ENCODE measurements around the gene KRT24. TPM values are rescaled to one million over a fixed set of nuclear protein-coding genes. Genes with fewer than 3 reads are reported as not detected.

Gene KRT24
- total RNA-seq, 4 donors from 2014 or later = not detected

- DNase-seq (ENCODE audit: low spot score) = no peak
- TF ChIP-seq CTCF (IDR thresholded peaks at IDR 0.05) = no peak
- no peak for ATAC-seq (ENCODE audit: low FRiP score)
These were observed 6.9 kb downstream of the KRT24 start for GRCh38 chr17:40696651-40697072.

- no peak for ATAC-seq (ENCODE audit: low FRiP score)
- DNase-seq (ENCODE audit: low spot score) = no peak
- TF ChIP-seq CTCF (IDR thresholded peaks at IDR 0.05) = no peak
These were observed 7.6 kb downstream of the KRT24 start for GRCh38 chr17:40695874-40696472.

GRCh38 chr17:40694584-40694983 lies 9.0 kb downstream of the KRT24 start:
- DNase-seq (ENCODE audit: low spot score) = no peak
- no peak for ATAC-seq (ENCODE audit: low FRiP score)
- TF ChIP-seq CTCF (IDR thresholded peaks at IDR 0.05) = no peak

- ATAC-seq (ENCODE audit: low FRiP score) = no peak
These were observed 16.4 kb downstream of the KRT24 start for GRCh38 chr17:40687106-40687505.

GRCh38 chr17:40686192-40686591 lies 17.4 kb downstream of the KRT24 start:
- no peak for DNase-seq (ENCODE audit: low spot score)
- TF ChIP-seq CTCF (IDR thresholded peaks at IDR 0.05) = no peak
- no peak for ATAC-seq (ENCODE audit: low FRiP score)

More at GRCh38 chr17:40687106-40687505, 16.4 kb downstream of the KRT24 start:
- DNase-seq (ENCODE audit: low spot score) = no peak
- TF ChIP-seq CTCF (IDR thresholded peaks at IDR 0.05) = no peak

GRCh38 chr17:40680998-40681397 lies 22.6 kb downstream of the KRT24 start:
- no peak for DNase-seq (ENCODE audit: low spot score)
- no peak for ATAC-seq (ENCODE audit: low FRiP score)
- TF ChIP-seq CTCF (IDR thresholded peaks at IDR 0.05) = no peak

- no peak for TF ChIP-seq CTCF (IDR thresholded peaks at IDR 0.05)
- DNase-seq (ENCODE audit: low spot score) = no peak
- no peak for ATAC-seq (ENCODE audit: low FRiP score)
These were observed 24.0 kb downstream of the KRT24 start for GRCh38 chr17:40679523-40679907.
